Activated CD4-positive, alpha-beta T cell treated with anti-CD3 and anti-CD28 coated beads, Interleukin-2, amount 50 U/mL, for 48 hours (primary cell): ENCODE measurements around the gene MMS19.
"Not testable (repeated sequence)": the region's sequence is repeated elsewhere in the genome, so short reads cannot be mapped to it uniquely, and the experiment has no call there.

ENCODE experiments used
- DNase-seq, 2 experiments: peaks; one replicate each; pipeline ENCODE4 v3.0.0-alpha.2; 2020

The MMS19 gene

GRCh38 chr10:97498076-97498840 lies at the start of gene MMS19:
Gene MMS19, minus strand, starts transcription at chr10:97498422. Its CDS starts 38 bp downstream, at chr10:97498384.
- peak; percentile 100 for DNase-seq

GRCh38 chr10:97547962-97548361 lies 49.7 kb upstream of the MMS19 start:
- no peak for DNase-seq

- DNase-seq = no peak
Measured at GRCh38 chr10:97547271-97547600, 49.0 kb upstream of the MMS19 start.

GRCh38 chr10:97546456-97547270 lies 48.4 kb upstream of the MMS19 start:
- no peak for DNase-seq

GRCh38 chr10:97543025-97543546 lies 44.9 kb upstream of the MMS19 start:
- DNase-seq = peak; percentile 74 to 80

- peak; percentile 52 to 65 for DNase-seq
Measured at GRCh38 chr10:97542169-97543024, 44.2 kb upstream of the MMS19 start.

- DNase-seq = no peak
Measured at GRCh38 chr10:97540669-97541500, 42.7 kb upstream of the MMS19 start.

- no peak for DNase-seq
Measured at GRCh38 chr10:97539523-97540200, 41.4 kb upstream of the MMS19 start.

- no peak for DNase-seq
Measured at GRCh38 chr10:97538839-97539238, 40.6 kb upstream of the MMS19 start.

GRCh38 chr10:97538411-97538810 lies 40.2 kb upstream of the MMS19 start:
- no peak for DNase-seq

- no peak for DNase-seq
Measured at GRCh38 chr10:97537186-97537869, 39.1 kb upstream of the MMS19 start.

- DNase-seq = peak; percentile 42 to 60
Measured at GRCh38 chr10:97534746-97535367, 36.6 kb upstream of the MMS19 start.

GRCh38 chr10:97533888-97534287 lies 35.7 kb upstream of the MMS19 start:
- DNase-seq = no peak

GRCh38 chr10:97532935-97533671 lies 34.9 kb upstream of the MMS19 start:
- no peak for DNase-seq

GRCh38 chr10:97531401-97531986 lies 33.3 kb upstream of the MMS19 start:
- no peak for DNase-seq

GRCh38 chr10:97529685-97530465 lies 31.7 kb upstream of the MMS19 start:
- DNase-seq = no peak

GRCh38 chr10:97528876-97529275 lies 30.7 kb upstream of the MMS19 start:
- not testable (repeated sequence) for DNase-seq

GRCh38 chr10:97525683-97526110 lies 27.5 kb upstream of the MMS19 start:
- no peak for DNase-seq
